Gastrocnemius medialis (tissue), 4 donors: ENCODE results near the gene PTCSC3. TPM values are rescaled to one million over a fixed set of nuclear protein-coding genes. Genes with fewer than 3 reads are reported as not detected.

ENCODE experiments used
- ATAC-seq, 2 donors: fragments of 150-250 bp; one replicate each; pipeline ENCODE4 v1.9.1; 2016
- DNase-seq, 2 donors: peaks; one replicate each; pipeline ENCODE4 v3.0.0-alpha.2; 2019
- H3K27ac ChIP-seq, 4 donors: fragments of 200-600 bp; sonication (generic); 1 replicate in 1 of 4; 2 replicates in 3 of 4; pipeline ENCODE4 v1.5.1; 2016 to 2018; ENCODE audit warnings: mild to moderate bottlenecking in 2 of 4, moderate library complexity in 1 of 4
- H3K27me3 ChIP-seq, 3 donors: fragments of 200-600 bp; sonication (generic) in 2 of 3; 1 replicate in 1 of 3; 2 replicates in 2 of 3; pipeline versions ENCODE4 v1.5.1 to v1.6.0; 2016 to 2019; ENCODE audit warnings: mild to moderate bottlenecking in 1 of 3, moderate library complexity in 1 of 3
- H3K36me3 ChIP-seq, 2 donors: fragments of 200-600 bp; sonication (generic) in 1 of 2; one replicate each; pipeline ENCODE4 v1.5.1; 2017 to 2018
- H3K4me1 ChIP-seq, 2 donors: fragments of 200-600 bp; sonication (generic) in 1 of 2; one replicate each; pipeline ENCODE4 v1.5.1; 2016 to 2017; ENCODE audit warnings: mild to moderate bottlenecking in 2 of 2
- H3K4me3 ChIP-seq, 4 donors: fragments of 200-600 bp; sonication (generic) in 3 of 4; 1 replicate in 1 of 4; 2 replicates in 3 of 4; pipeline ENCODE4 v1.5.1; 2016 to 2019; ENCODE audit warnings: mild to moderate bottlenecking in 2 of 4
- H3K9me3 ChIP-seq, 3 donors: fragments of 200-600 bp; sonication (generic) in 2 of 3; 1 replicate in 1 of 3; 2 replicates in 2 of 3; pipeline ENCODE4 v1.5.1; 2016 to 2019
- POLR2A ChIP-seq, 2 donors: fragments of 450-650 bp; IDR thresholded peaks; one replicate each; pipeline ENCODE4 v1.6.1; 2017; ENCODE audit warnings: antibody characterized with exemption in 2 of 2, mild to moderate bottlenecking in 2 of 2, moderate library complexity in 2 of 2
- in situ Hi-C, 4 donors: fragments of 200-750 bp; cut with MboI; loops; one replicate each; pipeline versions ENCODE4 v1.15.0 to v1.8.0; 2017; ENCODE audit warnings: low sequenced_read_pairs in 4 of 4
- intact Hi-C: fragments of 100-400 bp; cut with DNase I; formaldehyde crosslinking; loops from one replicate; pipeline ENCODE4 v1.15.1; 2023; ENCODE audit warnings: low total_unique reads
- total RNA-seq, 4 donors: library from RNA; depleted of rRNA; stranded (reverse); fragments of >200 nt; gene quantifications; one replicate each; pipeline versions ENCODE4 v1.1.0 to v1.2.3, GENCODE V29; 2016
- TF ChIP-seq, protein P1 (sequence below), 5 experiments: fragments of 450-650 bp in 3 of 5; fragments of 200-600 bp in 2 of 5; sonication (generic) in 2 of 5; IDR thresholded peaks in 4 of 5; conservative IDR thresholded peaks in 1 of 5; 1 replicate in 4 of 5; 2 replicates in 1 of 5; pipeline ENCODE4 v1.5.1; 2016 to 2019; ENCODE audit warnings: antibody characterized with exemption in 5 of 5, mild to moderate bottlenecking in 3 of 5, moderate library complexity in 3 of 5

Gene PTCSC3
- total RNA-seq, 4 donors from 2014 or later, result not detected

DNA sequence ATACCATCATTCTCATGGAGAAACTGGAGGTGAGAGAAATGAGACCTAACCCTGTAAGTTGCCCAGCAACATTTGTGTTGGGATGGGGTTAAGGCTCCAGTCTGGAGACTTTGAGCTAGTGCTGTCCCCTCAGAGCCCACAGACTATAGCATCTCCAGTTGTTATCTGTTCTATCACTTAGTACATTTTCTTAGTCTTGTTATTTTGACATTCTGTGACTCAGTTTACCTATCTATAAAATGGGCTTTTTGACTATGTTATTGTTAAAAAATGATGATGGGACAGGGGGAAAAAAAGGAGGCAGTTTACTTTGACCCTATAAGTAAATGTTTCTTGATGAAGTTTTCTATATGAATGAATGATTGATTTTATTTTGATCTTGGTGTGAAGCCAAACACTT lies 45.8 kb upstream of the PTCSC3 start:
- intact Hi-C loops (no loop called here), in situ Hi-C loops (no loop called here)
- TF ChIP-seq, protein P1, sequence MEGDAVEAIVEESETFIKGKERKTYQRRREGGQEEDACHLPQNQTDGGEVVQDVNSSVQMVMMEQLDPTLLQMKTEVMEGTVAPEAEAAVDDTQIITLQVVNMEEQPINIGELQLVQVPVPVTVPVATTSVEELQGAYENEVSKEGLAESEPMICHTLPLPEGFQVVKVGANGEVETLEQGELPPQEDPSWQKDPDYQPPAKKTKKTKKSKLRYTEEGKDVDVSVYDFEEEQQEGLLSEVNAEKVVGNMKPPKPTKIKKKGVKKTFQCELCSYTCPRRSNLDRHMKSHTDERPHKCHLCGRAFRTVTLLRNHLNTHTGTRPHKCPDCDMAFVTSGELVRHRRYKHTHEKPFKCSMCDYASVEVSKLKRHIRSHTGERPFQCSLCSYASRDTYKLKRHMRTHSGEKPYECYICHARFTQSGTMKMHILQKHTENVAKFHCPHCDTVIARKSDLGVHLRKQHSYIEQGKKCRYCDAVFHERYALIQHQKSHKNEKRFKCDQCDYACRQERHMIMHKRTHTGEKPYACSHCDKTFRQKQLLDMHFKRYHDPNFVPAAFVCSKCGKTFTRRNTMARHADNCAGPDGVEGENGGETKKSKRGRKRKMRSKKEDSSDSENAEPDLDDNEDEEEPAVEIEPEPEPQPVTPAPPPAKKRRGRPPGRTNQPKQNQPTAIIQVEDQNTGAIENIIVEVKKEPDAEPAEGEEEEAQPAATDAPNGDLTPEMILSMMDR (IDR thresholded peaks at IDR 0.05 in 4 of 5, conservative IDR thresholded peaks at IDR 0.05 in 1 of 5), result no peak
- TF ChIP-seq POLR2A (IDR thresholded peaks at IDR 0.05), result no peak

DNA sequence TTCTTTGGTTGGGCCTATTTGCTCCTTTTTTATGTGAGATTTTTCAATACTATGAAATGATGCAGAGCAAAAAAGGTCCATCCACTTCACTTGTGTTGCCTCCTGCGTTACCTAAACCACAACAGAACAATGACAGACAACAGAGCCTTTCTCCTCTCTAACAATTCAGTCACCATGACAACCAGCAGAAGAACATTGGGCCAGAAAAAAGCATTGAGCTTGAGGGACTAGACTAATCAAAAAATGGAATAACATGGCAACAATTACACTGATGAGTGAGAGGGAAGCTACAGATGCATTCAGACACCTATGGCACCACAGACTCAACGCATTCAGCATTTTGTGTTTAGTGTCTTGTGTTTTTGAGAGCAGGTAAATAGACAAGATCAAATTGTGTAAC lies 44.6 kb upstream of the PTCSC3 start:
- no peak overlapping the region for H3K4me3 ChIP-seq
- H3K36me3 ChIP-seq, result no peaks in the 10 kb centered on the region
- in situ Hi-C loops, result no loop called here
- intact Hi-C loops, result no loop called here
- TF ChIP-seq, protein P1 (IDR thresholded peaks at IDR 0.05 in 4 of 5, conservative IDR thresholded peaks at IDR 0.05 in 1 of 5), result no peak
- no peak for TF ChIP-seq POLR2A (IDR thresholded peaks at IDR 0.05)
- no peaks in the 10 kb centered on the region for H3K27me3 ChIP-seq
- no peak overlapping the region for H3K27ac ChIP-seq
- DNase-seq, result no peak
- H3K4me1 ChIP-seq, result no peaks in the 10 kb centered on the region
- ATAC-seq, result no peak
- no peaks in the 10 kb centered on the region for H3K9me3 ChIP-seq

More for the DNA sequence above, 45.8 kb upstream of the PTCSC3 start:
- Histone ChIP-seq H3K4me1 (no peaks in the 10 kb centered on the region), H3K36me3 (no peaks in the 10 kb centered on the region), H3K4me3 (no peak overlapping the region), H3K9me3 (no peaks in the 10 kb centered on the region), H3K27me3 (no peaks in the 10 kb centered on the region), H3K27ac (no peak overlapping the region)
- DNase-seq (no peak), ATAC-seq (no peak)

DNA sequence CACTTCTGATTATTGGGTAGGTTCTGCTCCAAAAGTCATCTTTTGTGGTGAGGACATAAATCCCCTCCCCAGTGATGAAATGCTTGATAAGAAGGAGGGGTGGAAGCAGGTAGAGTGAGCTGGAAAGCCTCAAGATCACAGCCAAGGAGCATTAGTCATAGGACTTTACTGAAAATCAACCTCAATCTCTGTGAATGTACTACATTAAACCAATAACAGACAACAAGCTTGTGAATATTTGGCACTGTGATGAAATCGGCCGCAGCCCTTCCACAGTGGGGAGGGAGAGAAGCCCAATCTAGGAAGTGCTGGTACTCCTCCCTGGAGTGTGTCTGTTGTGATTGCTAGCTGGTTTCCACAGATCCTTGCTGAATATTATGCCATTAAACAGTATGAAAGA lies 41.2 kb upstream of the PTCSC3 start:
- no peaks in the 10 kb centered on the region for H3K9me3 ChIP-seq
- TF ChIP-seq POLR2A (IDR thresholded peaks at IDR 0.05), result no peak
- TF ChIP-seq, protein P1 (IDR thresholded peaks at IDR 0.05 in 4 of 5, conservative IDR thresholded peaks at IDR 0.05 in 1 of 5), result no peak
- no peak for ATAC-seq
- peaks cover 0 to 5% (median 0%) of the 10 kb centered on the region in 3 donors for H3K27me3 ChIP-seq
- no peak overlapping the region for H3K4me3 ChIP-seq
- no peaks in the 10 kb centered on the region for H3K4me1 ChIP-seq
- H3K36me3 ChIP-seq, result no peaks in the 10 kb centered on the region
- no peak for DNase-seq
- intact Hi-C loops, result no loop called here
- in situ Hi-C loops, result no loop called here
- H3K27ac ChIP-seq, result no peak overlapping the region

DNA sequence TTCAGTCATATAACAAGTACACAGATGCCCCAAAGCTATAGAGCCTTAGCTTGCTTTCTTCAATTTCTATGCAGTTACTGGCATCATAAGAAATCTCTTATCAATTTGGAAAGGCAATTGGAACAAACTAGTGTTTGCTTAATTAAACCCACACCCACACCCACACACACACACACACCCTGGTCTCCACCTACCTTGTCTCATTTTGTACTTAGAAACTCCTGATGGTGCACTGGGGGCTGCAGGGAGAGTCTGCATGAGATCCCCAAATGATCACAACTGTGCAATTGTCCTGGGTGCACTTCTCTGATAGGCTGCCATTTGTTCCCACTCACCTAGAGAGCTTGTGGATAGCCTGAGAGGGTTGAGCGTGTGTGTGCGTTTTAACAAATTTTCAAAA lies 40.5 kb upstream of the PTCSC3 start:
- no peaks in the 10 kb centered on the region for H3K9me3 ChIP-seq

More for the DNA sequence above, 40.5 kb upstream of the PTCSC3 start:
- Histone ChIP-seq H3K4me1 (no peaks in the 10 kb centered on the region), H3K27me3 (peaks cover 0 to 5% (median 0%) of the 10 kb centered on the region in 3 donors), H3K4me3 (no peak overlapping the region), H3K36me3 (no peaks in the 10 kb centered on the region), H3K27ac (no peak overlapping the region)
- intact Hi-C loops (no loop called here), in situ Hi-C loops (no loop called here)
- no peak for ATAC-seq
- no peak for DNase-seq
- TF ChIP-seq POLR2A (IDR thresholded peaks at IDR 0.05), result no peak
- TF ChIP-seq, protein P1 (IDR thresholded peaks at IDR 0.05 in 4 of 5, conservative IDR thresholded peaks at IDR 0.05 in 1 of 5), result no peak
